AG09309 (cell line): ENCODE results near the gene C1QA.

Experiments
- DNase-seq: peaks from one replicate; pipeline ENCODE4 v3.0.0-alpha.2; 2010; ENCODE audit warnings: low read depth
- H3K4me3 ChIP-seq: 2 replicates; pipeline ENCODE4 v1.5.1; 2011; ENCODE audit warnings: mild to moderate bottlenecking, low read depth, low read length, moderate library complexity; ENCODE audit not compliant: control insufficient read depth
- CTCF ChIP-seq: IDR thresholded peaks from 2 replicates; pipeline ENCODE4 v1.5.1; 2011; ENCODE audit warnings: mild to moderate bottlenecking, low read depth, low read length, inconsistent platforms; ENCODE audit not compliant: insufficient read depth, control insufficient read depth; ENCODE audit errors: missing control alignments

C1QA gene

DNA sequence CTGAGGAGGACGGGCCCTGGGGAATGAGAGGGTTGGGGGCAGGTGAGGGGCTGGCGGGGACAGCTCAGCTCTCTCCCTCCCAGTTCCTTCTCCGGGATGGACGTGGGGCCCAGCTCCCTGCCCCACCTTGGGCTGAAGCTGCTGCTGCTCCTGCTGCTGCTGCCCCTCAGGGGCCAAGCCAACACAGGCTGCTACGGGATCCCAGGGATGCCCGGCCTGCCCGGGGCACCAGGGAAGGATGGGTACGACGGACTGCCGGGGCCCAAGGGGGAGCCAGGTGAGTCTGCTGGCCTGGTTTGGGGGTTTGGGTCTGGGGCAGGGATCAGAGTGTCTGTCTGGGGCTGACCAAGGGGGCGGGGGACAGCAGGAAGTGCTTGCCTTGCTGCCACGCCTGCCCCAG lies 7.5 kb downstream of the C1QA start:
- DNase-seq = no peak
- H3K4me3 ChIP-seq = no peak overlapping the region
- TF ChIP-seq CTCF = no peak

- H3K4me3 ChIP-seq = no peak overlapping the region
- TF ChIP-seq CTCF = no peak
- no peak for DNase-seq
Measured at GRCh38 chr1:22645931-22646330, 9.5 kb downstream of the C1QA start.

GRCh38 chr1:22646384-22646783 lies 10.0 kb downstream of the C1QA start:
- H3K4me3 ChIP-seq = no peak overlapping the region
- no peak for DNase-seq
- no peak for TF ChIP-seq CTCF

DNA sequence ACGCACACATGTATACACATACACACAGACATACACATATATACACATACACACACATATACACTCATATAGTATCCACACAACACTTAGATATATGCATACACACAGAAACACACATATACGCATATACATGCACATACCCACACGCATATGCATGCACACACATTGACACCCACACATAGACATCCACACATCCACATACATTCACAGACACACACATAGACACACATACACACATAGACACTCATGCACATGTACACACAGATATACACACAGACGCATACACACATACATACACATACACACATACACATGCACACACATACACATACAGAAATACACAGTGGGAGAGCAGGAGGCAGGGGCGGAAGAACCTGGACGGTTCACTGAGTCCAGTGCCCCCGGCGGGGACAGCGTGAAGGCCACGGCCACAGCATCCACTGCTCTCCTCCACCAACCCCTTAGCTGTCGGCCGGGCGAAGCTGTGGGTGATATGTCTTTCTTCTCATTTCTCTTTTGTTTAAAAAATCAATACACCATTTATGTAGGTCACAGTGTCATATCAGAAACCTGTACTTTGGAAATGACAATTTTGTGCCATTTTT lies 13.8 kb downstream of the C1QA start:
- no peak for DNase-seq
- H3K4me3 ChIP-seq = no peak overlapping the region
- no peak for TF ChIP-seq CTCF

- TF ChIP-seq CTCF = no peak
- no peak for DNase-seq
- no peak overlapping the region for H3K4me3 ChIP-seq
Measured at GRCh38 chr1:22651941-22652856, 15.8 kb downstream of the C1QA start.

- no peak within 1 kb of the TSS for H3K4me3 ChIP-seq
- no peak for DNase-seq
- no peak for TF ChIP-seq CTCF
Measured at GRCh38 chr1:22652881-22653316, 16.5 kb downstream of the C1QA start, which contains the start of gene C1QB. Gene C1QB, plus strand, starts transcription at chr1:22653236. Its CDS starts 6,227 bp downstream, at chr1:22659463.
